Left colon (tissue), 2 donors: ENCODE measurements around the gene SYNGR3. TPM values are rescaled to one million over a fixed set of nuclear protein-coding genes. Genes with fewer than 3 reads are reported as not detected.

ENCODE experiments used
- ATAC-seq: fragments of 200-7000 bp; cut with Tn5 transposase; one replicate; pipeline ENCODE4 v1.9.1; 2020; ENCODE audit warnings: mild to moderate bottlenecking, moderate library complexity
- DNase-seq, 2 donors: peaks; one replicate each; pipeline ENCODE4 v3.0.0-alpha.2; 2020
- intact Hi-C, 2 donors: fragments of 100-400 bp; cut with DNase I in 1 of 2; cut with micrococcal nuclease in 1 of 2; formaldehyde crosslinking; loops; one replicate each; pipeline versions ENCODE4 v1.11.2 to v1.14.0; 2022; cut with DNase I, micrococcal nuclease
- total RNA-seq, 2 donors: library from RNA; stranded (reverse); fragmentation: NEBNext Ultra II Directional; extraction: Animal tissue kit (Norgen Biotek cat#: 25700); gene quantifications; one replicate each; pipeline ENCODE4 v1.2.1, GENCODE V29; 2021
- donor health status: DM: no; HTN: no; CAD: no.
- donor health status: DM: yes; HTN: yes; CAD: no.

The SYNGR3 gene
- total RNA-seq, 2 donors from 2014 or later = 1.6 to 3.0 TPM

DNA sequence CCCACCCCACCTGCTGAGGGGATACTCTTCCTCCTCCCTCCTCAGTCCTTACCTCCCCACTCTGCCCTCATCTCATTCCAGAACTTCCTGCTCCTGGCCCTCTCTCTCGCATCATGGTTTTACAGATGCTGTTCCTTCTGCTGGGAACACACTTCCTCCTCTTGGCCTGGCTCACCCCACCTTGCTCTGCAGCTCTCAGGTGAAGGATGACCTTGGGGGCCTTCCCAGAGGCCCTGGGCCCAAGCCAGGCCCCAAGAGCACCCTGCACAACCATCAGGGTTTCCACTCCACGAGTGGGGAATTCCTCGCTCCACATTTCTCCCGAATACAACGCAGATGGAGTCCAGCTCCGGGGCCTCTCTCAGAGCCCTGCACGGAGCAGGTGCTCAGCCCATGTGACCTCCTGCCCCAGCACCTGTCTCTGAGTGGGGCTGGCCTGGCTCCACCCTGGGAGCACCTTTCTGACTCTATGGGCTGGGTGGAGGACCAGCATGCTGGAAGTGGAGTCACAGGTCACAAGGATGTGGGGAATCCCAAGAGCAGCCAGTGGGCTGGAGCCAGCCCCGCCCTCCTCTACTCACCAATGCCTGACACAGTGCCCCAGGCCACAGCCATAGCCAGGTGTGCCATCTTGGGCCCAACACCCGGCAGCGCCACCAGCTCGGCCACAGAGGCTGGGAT is 53.4 kb downstream of the SYNGR3 start:
- DNase-seq = peak; percentile 65 to 87
- intact Hi-C loops = no loop called here
- ATAC-seq = peak; percentile 44

Other genes starting within 250 kb of the SYNGR3 start
- gene NME3, start 218.4 kb upstream of the SYNGR3 start, total RNA-seq = 10 to 100 TPM; 59.5 to 62.9 TPM
- 10 to 100 TPM; 22.1 to 34.9 TPM for gene EME2, start 217.2 kb upstream of the SYNGR3 start, total RNA-seq
- 100 to 1,000 TPM; 103 to 133 TPM for gene MRPS34, start 216.8 kb upstream of the SYNGR3 start, total RNA-seq
- gene SPSB3, start 207.4 kb upstream of the SYNGR3 start, total RNA-seq = 10 to 100 TPM; 37.9 to 49.1 TPM
- 10 to 100 TPM; 29.4 to 34.4 TPM for gene NUBP2, start 207.0 kb upstream of the SYNGR3 start, total RNA-seq
- gene IGFALS, start 196.3 kb upstream of the SYNGR3 start, total RNA-seq = 1 to 10 TPM in 1 of 2 donors, under 1 TPM in 1; 0.58 to 1.3 TPM
- 10 to 100 TPM; 64.5 to 85.0 TPM for gene HAGH, start 163.1 kb upstream of the SYNGR3 start, total RNA-seq
- gene FAHD1, start 162.8 kb upstream of the SYNGR3 start, total RNA-seq = 10 to 100 TPM; 60.0 to 66.9 TPM
- gene MEIOB, start 117.8 kb upstream of the SYNGR3 start, total RNA-seq = not detected
- gene HS3ST6, start 71.6 kb upstream of the SYNGR3 start, total RNA-seq = 10 to 100 TPM in 1 of 2 donors, under 1 TPM in 1; 0.31 to 11.8 TPM
- 10 to 100 TPM; 46.0 to 46.6 TPM for gene MSRB1, start 46.8 kb upstream of the SYNGR3 start, total RNA-seq
- gene RPL3L, start 35.3 kb upstream of the SYNGR3 start, total RNA-seq = not detected
- gene NDUFB10, start 30.4 kb upstream of the SYNGR3 start, total RNA-seq = 100 to 1,000 TPM; 224 to 273 TPM
- gene RPS2, start 25.1 kb upstream of the SYNGR3 start, total RNA-seq = 1,000 to 10,000 TPM; 1,705 to 1,742 TPM
- not detected for gene RNF151, start 23.1 kb upstream of the SYNGR3 start, total RNA-seq
- gene TBL3, start 17.9 kb upstream of the SYNGR3 start, total RNA-seq = 10 to 100 TPM; 22.0 to 23.6 TPM
- gene NOXO1, start 8.5 kb upstream of the SYNGR3 start, total RNA-seq = 10 to 100 TPM; 34.6 to 49.0 TPM
- gene GFER, start 5.8 kb upstream of the SYNGR3 start, total RNA-seq = 10 to 100 TPM; 73.7 to 82.3 TPM
- gene ZNF598, start 19.9 kb downstream of the SYNGR3 start, total RNA-seq = 10 to 100 TPM; 45.8 to 52.8 TPM
- 1 to 10 TPM; 1.9 to 2.5 TPM for gene NPW, start 29.8 kb downstream of the SYNGR3 start, total RNA-seq
- 10 to 100 TPM; 69.3 to 73.7 TPM for gene NHERF2, start 36.9 kb downstream of the SYNGR3 start, total RNA-seq
- gene NTHL1, start 57.9 kb downstream of the SYNGR3 start, total RNA-seq = 10 to 100 TPM; 27.3 to 29.5 TPM
- gene TSC2, start 58.0 kb downstream of the SYNGR3 start, total RNA-seq = 100 to 1,000 TPM; 115 to 118 TPM
- 10 to 100 TPM; 75.1 to 76.7 TPM for gene PKD1, start 145.9 kb downstream of the SYNGR3 start, total RNA-seq
- gene RAB26, start 158.7 kb downstream of the SYNGR3 start, total RNA-seq = 10 to 100 TPM; 24.9 to 27.2 TPM
- gene TRAF7, start 165.8 kb downstream of the SYNGR3 start, total RNA-seq = 10 to 100 TPM; 94.5 to 99.8 TPM
- gene CASKIN1, start 206.6 kb downstream of the SYNGR3 start, total RNA-seq = under 1 TPM; 0.11 to 0.15 TPM
- gene MLST8, start 215.5 kb downstream of the SYNGR3 start, total RNA-seq = 10 to 100 TPM; 26.7 to 31.4 TPM
- 10 to 100 TPM in 1 of 2 donors, 1 to 10 TPM in 1; 6.1 to 14.4 TPM for gene BRICD5, start 220.9 kb downstream of the SYNGR3 start, total RNA-seq
- gene PGP, start 224.9 kb downstream of the SYNGR3 start, total RNA-seq = 10 to 100 TPM; 16.3 to 24.3 TPM
- 10 to 100 TPM; 23.6 to 25.1 TPM for gene E4F1, start 233.6 kb downstream of the SYNGR3 start, total RNA-seq
- under 1 TPM; 0.75 to 0.82 TPM for gene DNASE1L2, start 246.5 kb downstream of the SYNGR3 start, total RNA-seq